CD4-positive, alpha-beta T cell treated with Interleukin-6 at 100 ng/mL for 8 hours (primary cell): Measurements from ENCODE around the gene KIAA0232.

ENCODE experiments used
- DNase-seq: peaks from one replicate; pipeline ENCODE4 v3.0.0-alpha.2; 2020; ENCODE audit warnings: mixed read lengths, low spot score

Gene KIAA0232

GRCh38 chr4:6916587-6917460 is 134.3 kb downstream of the KIAA0232 start:
- peak; percentile 74 for DNase-seq

DNA sequence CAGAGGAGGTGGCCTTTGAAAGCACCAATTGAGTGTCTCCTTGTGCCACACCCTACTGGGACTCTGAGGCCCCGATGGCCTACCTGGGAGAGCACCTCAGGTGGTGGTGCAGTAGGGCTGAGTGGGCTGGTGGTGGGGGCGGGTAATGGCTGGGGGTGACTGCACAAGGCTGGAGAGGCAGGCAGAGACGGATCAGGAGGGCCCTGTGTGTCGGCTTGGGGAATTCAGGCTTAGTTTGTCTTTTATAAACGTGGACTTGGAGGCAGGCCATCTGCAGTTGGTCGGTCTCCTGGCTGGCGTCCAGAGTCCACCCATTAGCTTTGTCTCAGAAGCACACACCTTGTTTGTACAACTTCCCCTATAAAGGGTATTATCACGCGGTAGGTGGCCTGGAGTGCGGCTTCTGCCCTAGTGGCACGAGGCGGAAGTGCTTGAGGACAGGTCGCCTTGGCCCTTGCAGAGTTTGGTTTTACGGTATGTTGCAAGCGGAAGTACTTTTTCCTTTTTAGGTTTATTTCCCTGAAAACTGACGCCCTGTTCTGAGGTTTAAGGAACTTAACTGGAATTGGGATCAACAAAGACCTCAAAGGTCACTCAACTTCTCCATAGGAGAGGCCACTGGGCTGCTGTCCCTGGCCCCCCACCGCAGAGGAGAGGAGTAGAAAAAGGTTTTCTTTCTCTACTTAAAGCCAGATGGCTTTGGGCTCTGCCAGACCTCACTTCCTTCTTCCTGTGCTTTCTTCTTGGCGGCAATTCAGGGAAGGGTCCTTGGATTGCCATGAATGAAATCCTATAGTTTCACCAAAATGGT is 135.1 kb downstream of the KIAA0232 start:
- DNase-seq, result no peak

GRCh38 chr4:6918338-6918737 is 135.8 kb downstream of the KIAA0232 start:
- DNase-seq, result peak; percentile 44

GRCh38 chr4:6920171-6920570 is 137.6 kb downstream of the KIAA0232 start:
- DNase-seq, result no peak

- no peak for DNase-seq
These were observed 141.0 kb downstream of the KIAA0232 start for GRCh38 chr4:6923507-6923906.

DNA sequence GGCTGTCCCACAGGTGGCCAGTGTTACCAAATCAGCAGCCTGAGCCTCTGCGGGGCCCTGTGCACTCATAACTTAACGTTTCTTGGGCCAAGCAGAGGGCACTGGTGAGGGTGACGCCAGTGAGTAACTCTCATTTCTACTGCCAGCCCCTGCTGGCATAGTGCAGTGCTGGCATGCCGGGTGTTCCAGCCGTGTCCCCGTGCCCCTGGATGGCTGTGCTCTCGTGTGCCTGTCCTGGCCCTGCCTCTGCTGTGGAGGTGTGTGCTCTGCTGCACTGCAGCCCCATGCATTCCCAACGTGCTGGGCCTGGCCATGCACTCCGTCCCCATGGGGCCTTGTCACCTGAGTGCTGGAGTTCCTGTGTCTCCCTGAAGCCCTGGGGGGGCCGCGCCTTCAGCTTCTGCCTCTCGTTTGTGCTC is 141.8 kb downstream of the KIAA0232 start:
- no peak for DNase-seq

- no peak for DNase-seq
These were observed 142.9 kb downstream of the KIAA0232 start for GRCh38 chr4:6925357-6925836.

GRCh38 chr4:6926081-6926480 is 143.6 kb downstream of the KIAA0232 start:
- DNase-seq, result no peak

DNA sequence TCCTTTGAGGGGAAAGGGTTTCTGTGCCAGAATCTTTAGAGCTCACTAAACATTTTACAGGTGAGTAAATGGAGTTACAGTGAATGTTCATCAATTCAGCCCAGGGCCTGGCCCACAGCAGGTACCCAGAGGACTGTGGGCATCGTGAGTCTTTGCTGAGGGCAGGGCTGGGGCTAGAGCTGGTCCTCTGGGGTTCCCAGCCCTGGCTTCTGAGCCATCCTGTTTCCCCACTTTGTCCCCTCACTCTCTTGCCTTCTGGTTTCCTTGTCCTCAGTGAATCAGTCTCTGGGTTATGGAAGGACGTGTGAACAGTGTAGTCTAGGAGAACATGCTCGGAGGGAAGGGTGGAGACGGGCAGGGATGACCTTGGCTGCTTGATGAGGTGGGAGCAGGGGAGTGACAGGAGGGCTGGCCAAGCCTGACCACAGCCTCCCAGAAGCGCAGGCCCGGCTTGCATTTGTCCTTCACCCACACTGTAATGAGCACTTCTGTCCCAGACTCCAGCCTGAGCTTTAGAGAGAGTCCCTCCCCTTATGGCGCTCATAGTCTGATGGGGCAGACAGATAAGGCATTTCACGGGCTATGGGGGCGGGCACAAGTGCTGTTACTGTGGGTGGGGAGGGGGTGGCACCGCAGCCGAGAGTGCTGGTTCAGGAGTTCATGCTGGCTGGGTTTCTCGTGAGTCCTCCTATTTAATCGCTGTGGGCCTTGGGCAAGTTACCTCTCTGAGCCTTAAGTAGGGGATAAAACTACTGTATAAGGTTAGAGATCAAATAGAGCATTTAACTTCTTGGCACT is 144.4 kb downstream of the KIAA0232 start:
- peak; percentile 64 for DNase-seq

DNA sequence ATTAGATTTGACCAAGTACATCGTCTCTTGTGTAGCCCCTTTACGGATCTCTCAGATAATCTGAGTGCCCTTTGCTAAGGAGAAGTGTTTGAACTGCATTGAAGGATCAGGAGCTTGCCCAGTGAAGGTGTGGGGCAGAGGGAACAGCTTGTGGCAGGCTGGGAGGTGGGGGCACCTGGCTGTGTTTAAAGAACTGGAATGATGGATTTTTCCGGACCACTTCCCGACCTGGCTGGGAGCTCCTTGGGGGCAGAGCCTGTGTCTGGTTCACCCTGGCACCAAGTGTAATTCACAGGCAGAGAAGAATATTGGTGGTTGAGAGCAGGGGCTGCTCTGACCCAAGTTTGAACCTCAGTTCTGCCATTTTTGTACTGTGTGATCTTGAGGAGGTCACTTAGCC is 145.6 kb downstream of the KIAA0232 start:
- DNase-seq, result no peak

GRCh38 chr4:6929339-6929811 is 146.8 kb downstream of the KIAA0232 start:
- DNase-seq, result no peak

GRCh38 chr4:6929812-6930464 is 147.4 kb downstream of the KIAA0232 start:
- no peak for DNase-seq

- DNase-seq, result no peak
These were observed 149.9 kb downstream of the KIAA0232 start for GRCh38 chr4:6932475-6932874.

DNA sequence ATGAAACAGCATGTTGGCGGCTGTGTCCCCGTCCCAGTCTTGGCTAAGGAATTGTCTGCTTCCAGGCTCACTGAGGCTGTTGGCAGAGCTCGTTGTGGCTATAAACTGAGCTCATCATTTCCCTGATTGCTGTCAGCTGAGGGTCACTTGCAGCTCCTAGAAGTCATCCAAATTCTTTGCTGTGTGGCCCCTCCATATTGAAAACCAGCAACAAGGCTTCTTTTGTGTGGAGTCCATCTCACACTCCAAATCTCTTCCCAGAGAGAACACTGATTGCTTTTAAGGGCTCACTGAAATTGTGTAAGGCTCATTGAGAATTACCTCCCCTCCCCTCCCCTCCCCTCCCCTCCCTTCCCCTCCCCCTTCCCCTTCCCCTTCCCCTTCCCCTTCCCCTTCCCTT is 150.4 kb downstream of the KIAA0232 start:
- DNase-seq, result no peak
